GM19043 (cell line): Measurements from ENCODE around the gene TFRC.
"Not testable (repeated sequence)": the region's sequence is repeated elsewhere in the genome, so short reads cannot be mapped to it uniquely, and the experiment has no call there.

Source experiments
- ATAC-seq: cut with Tn5 transposase; IDR thresholded peaks from one replicate; pipeline ENCODE4 v1.9.1; 2021; ENCODE audit warnings: low read depth; ENCODE audit not compliant: unreplicated experiment

Gene TFRC

GRCh38 chr3:196087906-196088305 lies 6.0 kb upstream of the TFRC start:
- no peak for ATAC-seq

- ATAC-seq, result no peak
Observed at GRCh38 chr3:196082619-196082971, 705 bp upstream of the TFRC start.

GRCh38 chr3:196081002-196081833 lies 672 bp downstream of the TFRC start:
- peak; percentile 34 for ATAC-seq

GRCh38 chr3:196080101-196080846 lies 1.6 kb downstream of the TFRC start:
- not testable (repeated sequence) for ATAC-seq

- no peak for ATAC-seq
Observed at GRCh38 chr3:196079682-196080081, 2.2 kb downstream of the TFRC start.

- no peak for ATAC-seq
Observed at GRCh38 chr3:196075013-196075412, 6.9 kb downstream of the TFRC start.

- no peak for ATAC-seq
Observed at GRCh38 chr3:196073255-196073753, 8.6 kb downstream of the TFRC start.

GRCh38 chr3:196072313-196072712 lies 9.6 kb downstream of the TFRC start:
- ATAC-seq, result no peak

GRCh38 chr3:196068812-196069211 lies 13.1 kb downstream of the TFRC start:
- ATAC-seq, result not testable (repeated sequence)

GRCh38 chr3:196067439-196067838 lies 14.5 kb downstream of the TFRC start:
- no peak for ATAC-seq

GRCh38 chr3:196063971-196064370 lies 17.9 kb downstream of the TFRC start:
- no peak for ATAC-seq

- no peak for ATAC-seq
Observed at GRCh38 chr3:196063456-196063855, 18.4 kb downstream of the TFRC start.

GRCh38 chr3:196063049-196063448 lies 18.8 kb downstream of the TFRC start:
- no peak for ATAC-seq

GRCh38 chr3:196060834-196061233 lies 21.1 kb downstream of the TFRC start:
- no peak for ATAC-seq

GRCh38 chr3:196057760-196058331 lies 24.0 kb downstream of the TFRC start:
- no peak for ATAC-seq

- ATAC-seq, result not testable (repeated sequence)
Observed at GRCh38 chr3:196056371-196056770, 25.5 kb downstream of the TFRC start.

GRCh38 chr3:196055683-196056270 lies 26.1 kb downstream of the TFRC start:
- ATAC-seq, result no peak

- ATAC-seq, result no peak
Observed at GRCh38 chr3:196055240-196055639, 26.6 kb downstream of the TFRC start.

GRCh38 chr3:196054661-196055060 lies 27.2 kb downstream of the TFRC start:
- ATAC-seq, result no peak

GRCh38 chr3:196053487-196053886 lies 28.4 kb downstream of the TFRC start:
- ATAC-seq, result no peak
